HepG2 (cell line): ENCODE results near the gene FITM1. TPM values are rescaled to one million over a fixed set of nuclear protein-coding genes. Genes with fewer than 3 reads are reported as not detected.

Experiments
- ATAC-seq: fragments of 200-7000 bp; cut with Tn5 transposase; 3 replicates; pipeline ENCODE4 v1.9.1; 2020; ENCODE audit warnings: mild to moderate bottlenecking, moderate library complexity
- BruUV-seq: library from RNA; stranded (reverse); fragments of 400-500 nt; replicated peaks from 2 replicates; lab custom pipeline; 2021; lab: Mats Ljungman, UMichigan
- CTCF ChIA-PET: fragments of 300-600 bp; formaldehyde crosslinking; extraction: SDS; loops from one replicate; lab custom pipeline; 2021; ENCODE audit warnings: low total read pairs, inconsistent platforms, low intra/inter-chr PET ratio; lab: Yijun Ruan, JAX
- POLR2A ChIA-PET: fragments of 350-600 bp; sonication (Branson Sonifier 250); formaldehyde crosslinking; loops from one replicate; lab custom pipeline; 2020; ENCODE audit warnings: antibody characterized with exemption, inconsistent platforms; lab: Yijun Ruan, JAX
- DNase-seq: peaks from one replicate; pipeline ENCODE4 v3.0.0-alpha.2; 2015; ENCODE audit warnings: low spot score
- FAIRE-seq: peaks from 3 replicates; lab custom pipeline; 2011; peaks lifted over from hg19 to GRCh38; lab: Jason Lieb, UNC
- H2AFZ ChIP-seq: one replicate; pipeline ENCODE4 v1.6.1; 2011; ENCODE audit warnings: low read length, inconsistent platforms
- H3K27ac ChIP-seq: fragments of 300-600 bp; 3 replicates; pipeline ENCODE4 v1.8.0; 2011; ENCODE audit warnings: mixed run types, mild to moderate bottlenecking, mixed read lengths, low read length, inconsistent platforms; ENCODE audit not compliant: insufficient read depth; ENCODE audit errors: extremely low read length
- H3K27me3 ChIP-seq, 2 experiments: fragments of 200-600 bp in 1 of 2; 2 replicates in 1 of 2; 3 replicates in 1 of 2; pipeline versions ENCODE4 v1.6.0 to v1.8.0; 2011; ENCODE audit warnings: low read length in 2 of 2, mild to moderate bottlenecking in 2 of 2, moderate library complexity in 2 of 2, inconsistent platforms in 1 of 2; ENCODE audit not compliant: insufficient read depth in 2 of 2, control insufficient read depth in 1 of 2
- H3K36me3 ChIP-seq, 2 experiments: fragments of 200-600 bp in 1 of 2; replicated peaks in 1 of 2; 2 replicates in 1 of 2; 3 replicates in 1 of 2; pipeline versions ENCODE4 v1.5.1 to v1.8.0; 2011; ENCODE audit warnings: low read length in 2 of 2, inconsistent platforms in 1 of 2; ENCODE audit not compliant: insufficient read depth in 2 of 2, control insufficient read depth in 1 of 2
- H3K4me1 ChIP-seq: 2 replicates; pipeline ENCODE4 v1.5.1; 2012; ENCODE audit warnings: low read length, inconsistent platforms; ENCODE audit not compliant: insufficient read depth
- H3K4me2 ChIP-seq: 2 replicates; pipeline ENCODE4 v1.6.0; 2011; ENCODE audit warnings: low read depth, low read length, inconsistent platforms
- H3K4me3 ChIP-seq, 3 experiments: fragments of 200-600 bp in 1 of 3; sonication (generic), shearing (Covaris generic) in 1 of 3; replicated peaks in 1 of 3; 2 replicates each; pipeline ENCODE4 v1.5.1; 2011 to 2016; ENCODE audit warnings: low read length in 3 of 3, inconsistent platforms in 2 of 3, low read depth in 2 of 3, mild to moderate bottlenecking in 2 of 3, control low read depth in 1 of 3, mixed read lengths in 1 of 3; ENCODE audit not compliant: insufficient read depth in 1 of 3
- H3K79me2 ChIP-seq: one replicate; pipeline ENCODE4 v1.6.1; 2011; ENCODE audit warnings: low read length, inconsistent platforms; ENCODE audit not compliant: insufficient read depth
- H3K9ac ChIP-seq: 2 replicates; pipeline ENCODE4 v1.6.0; 2011; ENCODE audit warnings: mild to moderate bottlenecking, low read depth, low read length, inconsistent platforms; ENCODE audit not compliant: insufficient read depth
- H3K9me3 ChIP-seq: 2 replicates; pipeline ENCODE4 v1.5.1; 2012; ENCODE audit warnings: mild to moderate bottlenecking, low read length
- H4K20me1 ChIP-seq: 2 replicates; pipeline ENCODE4 v1.6.0; 2011; ENCODE audit warnings: inconsistent platforms, mild to moderate bottlenecking, low read length, moderate library complexity; ENCODE audit not compliant: insufficient read depth
- AHR ChIP-seq: IDR thresholded peaks from 2 replicates; pipeline ENCODE4 v1.6.1; 2018; ENCODE audit warnings: missing genetic modification reagents, missing compliant biosample characterization
- GFI1 ChIP-seq: sonication (generic); formaldehyde crosslinking; IDR thresholded peaks from 2 replicates; pipeline ENCODE4 v1.5.0; 2020; ENCODE audit warnings: missing genetic modification reagents, mild to moderate bottlenecking, borderline replicate concordance
- GRHL1 ChIP-seq: sonication (generic); formaldehyde crosslinking; conservative IDR thresholded peaks from 2 replicates; pipeline ENCODE4 v1.8.0; 2022; ENCODE audit warnings: missing genetic modification reagents
- HINFP ChIP-seq: sonication (generic); formaldehyde crosslinking; IDR thresholded peaks from 2 replicates; pipeline ENCODE4 v1.4.0; 2020; ENCODE audit warnings: low read depth, mild to moderate bottlenecking, missing genetic modification reagents
- KAT8 ChIP-seq: IDR thresholded peaks from 2 replicates; pipeline ENCODE4 v1.6.1; 2016; ENCODE audit warnings: missing genetic modification reagents, missing compliant biosample characterization
- ZNF781 ChIP-seq: sonication (generic); formaldehyde crosslinking; IDR thresholded peaks from 2 replicates; pipeline ENCODE4 v1.5.1; 2020; ENCODE audit warnings: borderline replicate concordance, mild to moderate bottlenecking, missing genetic modification reagents; ENCODE audit errors: not compliant biosample characterization
- WGBS: methylation state at CpG from one replicate; pipeline ENCODE4 v1.1.6; 2017; ENCODE audit warnings: low lambda C conversion rate; 5-methylcytosine and 5-hydroxymethylcytosine counted together
- in situ Hi-C: cut with HindIII; loops from 2 replicates; pipeline ENCODE4 v1.10.0; 2017; ENCODE audit warnings: low pct_unique_long_range_greater_than_20kb; ENCODE audit not compliant: extremely low pct_ligation_motif_present
- intact Hi-C: fragments of 100-400 bp; cut with micrococcal nuclease; formaldehyde crosslinking; loops from one replicate; pipeline ENCODE4 v1.10.0; 2022; ENCODE audit not compliant: unreplicated experiment
- polyA plus RNA-seq, 8 experiments: library from polyadenylated mRNA; depleted of rRNA in 3 of 8; stranded (reverse) in 7 of 8; unstranded in 1 of 8; fragments of >200 nt; fragmentation: Illumina TruSeq in 4 of 8; extraction: Trizol in 4 of 8; gene quantifications; 2 replicates each; pipeline versions ENCODE4 v1.2.1 to v1.2.3, GENCODE V29; 2011 to 2016; ENCODE audit warnings: low read depth in 4 of 8, missing spikeins in 1 of 8, mixed read lengths in 1 of 8; ENCODE audit not compliant: insufficient read depth in 1 of 8
- total RNA-seq, 5 experiments: library from RNA; depleted of rRNA; stranded (reverse); fragments of >200 nt; fragmentation: Illumina TruSeq; extraction: Trizol; gene quantifications; 2 replicates each; pipeline ENCODE4 v1.2.3, GENCODE V29; 2016; ENCODE audit warnings: low read depth in 1 of 5
- TF ChIP-seq, protein P1 (sequence below): sonication (generic); formaldehyde crosslinking; IDR thresholded peaks from 2 replicates; pipeline ENCODE4 v1.9.0; 2021; ENCODE audit warnings: missing genetic modification reagents, mild to moderate bottlenecking, borderline replicate concordance

FITM1 gene
- total and polyA plus RNA-seq, 2 of the 13 experiments (the other 11 are each of a cell fraction or from before 2014, with no cell fraction given), result 2.7 to 5.8 TPM

- TF ChIP-seq GFI1 (no peak), ZNF781 (CRISPR knock-in tag) (no peak), GRHL1 (CRISPR knock-in tag) (no peak), AHR (CRISPR knock-in tag) (no peak)
- TF ChIP-seq, all 625 proteins: peak for 46
Observed at GRCh38 chr14:24098927-24099813, 31.3 kb upstream of the FITM1 start (continued).

DNA sequence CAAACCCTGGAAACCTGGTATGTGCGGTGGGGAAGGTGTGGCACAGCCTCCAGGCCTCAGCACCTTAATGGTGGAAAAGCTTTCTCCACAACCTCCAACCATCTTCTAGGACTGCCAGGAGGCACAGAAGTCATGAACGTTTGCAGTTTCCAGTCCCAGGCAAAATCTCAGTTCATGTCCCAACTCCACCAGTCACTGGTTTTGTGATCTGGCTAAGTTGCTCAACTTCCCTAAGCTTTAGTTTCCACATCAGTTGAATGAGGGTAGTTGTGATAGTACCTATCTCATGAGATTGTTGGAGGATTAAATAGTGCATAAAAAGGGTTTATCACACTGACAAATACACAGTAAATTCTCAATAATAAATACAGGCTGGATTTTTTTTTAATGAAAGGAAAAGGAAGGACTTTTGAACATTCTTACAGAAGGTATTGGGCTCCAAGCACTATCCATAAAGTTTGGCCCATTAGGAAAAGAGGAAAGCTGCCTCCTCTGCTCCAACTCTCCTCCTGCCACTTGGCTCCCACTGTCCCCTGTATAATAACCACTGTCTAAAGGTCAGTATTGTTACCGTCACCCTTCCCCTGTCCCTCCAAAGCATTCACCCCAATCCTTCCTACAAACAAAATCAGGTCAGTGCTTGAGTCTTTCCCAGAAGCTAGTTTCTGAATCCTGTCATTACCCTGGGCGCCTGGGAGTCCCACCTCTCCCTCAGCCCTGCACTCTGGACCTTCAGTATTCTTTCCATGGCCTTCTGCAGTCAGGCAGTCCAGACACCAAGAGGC, 30.1 kb upstream of the FITM1 start:
- WGBS, result 80% methylated on average over 4 of the region's 4 CpGs
- DNase-seq (no peak), ATAC-seq (peak; percentile 42), FAIRE-seq (no peak)
- Histone ChIP-seq H3K9me3 (no peaks in the 10 kb centered on the region; the same call in 1 of the 2 replicates), H3K27ac (peak overlapping the region; percentile 10), H3K36me3 (peaks cover 47 to 65% of the 10 kb centered on the region in 2 experiments), H3K79me2 (peaks cover 16% of the 10 kb centered on the region), H3K9ac (no peak overlapping the region), H3K4me2 (no peak overlapping the region), H2AFZ (no peak overlapping the region), H3K4me3 (no peak overlapping the region), H4K20me1 (0 out of 2 replicates have a peak, but pooled peaks cover 4% of the 10 kb centered on the region), H3K4me1 (peaks cover 48% of the 10 kb centered on the region), H3K27me3 (no peaks in the 10 kb centered on the region)
- in situ Hi-C loops, result loop anchor here (25.0 kb wide), 1 partner anchor 1513 kb away; the partner anchor contains the start of genes ABHD4 and DAD1
- intact Hi-C loops, result no loop called here
- POLR2A ChIA-PET, result interaction anchor here (0.8 to 14.4 kb wide), 10 partner anchors 5 to 61 kb away, joined by 3 to 594 read pairs (median 6); partner anchors contain the start of genes DCAF11, EMC9, IRF9 and NRL
- CTCF ChIA-PET, result no interaction called here
- BruUV-seq, result TSS peak; percentile 1
- TF ChIP-seq, protein P1, sequence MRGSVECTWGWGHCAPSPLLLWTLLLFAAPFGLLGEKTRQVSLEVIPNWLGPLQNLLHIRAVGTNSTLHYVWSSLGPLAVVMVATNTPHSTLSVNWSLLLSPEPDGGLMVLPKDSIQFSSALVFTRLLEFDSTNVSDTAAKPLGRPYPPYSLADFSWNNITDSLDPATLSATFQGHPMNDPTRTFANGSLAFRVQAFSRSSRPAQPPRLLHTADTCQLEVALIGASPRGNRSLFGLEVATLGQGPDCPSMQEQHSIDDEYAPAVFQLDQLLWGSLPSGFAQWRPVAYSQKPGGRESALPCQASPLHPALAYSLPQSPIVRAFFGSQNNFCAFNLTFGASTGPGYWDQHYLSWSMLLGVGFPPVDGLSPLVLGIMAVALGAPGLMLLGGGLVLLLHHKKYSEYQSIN (CRISPR knock-in tag), result no peak
- TF ChIP-seq KAT8, result no peak
- no peak for TF ChIP-seq HINFP (CRISPR knock-in tag)
